ENCODE results near the gene LPAR5. TPM values are rescaled to one million over a fixed set of nuclear protein-coding genes. Genes with fewer than 3 reads are reported as not detected.

Gene LPAR5
- total RNA-seq, 1 experiment from 2014 or later: 0.20 TPM

DNA sequence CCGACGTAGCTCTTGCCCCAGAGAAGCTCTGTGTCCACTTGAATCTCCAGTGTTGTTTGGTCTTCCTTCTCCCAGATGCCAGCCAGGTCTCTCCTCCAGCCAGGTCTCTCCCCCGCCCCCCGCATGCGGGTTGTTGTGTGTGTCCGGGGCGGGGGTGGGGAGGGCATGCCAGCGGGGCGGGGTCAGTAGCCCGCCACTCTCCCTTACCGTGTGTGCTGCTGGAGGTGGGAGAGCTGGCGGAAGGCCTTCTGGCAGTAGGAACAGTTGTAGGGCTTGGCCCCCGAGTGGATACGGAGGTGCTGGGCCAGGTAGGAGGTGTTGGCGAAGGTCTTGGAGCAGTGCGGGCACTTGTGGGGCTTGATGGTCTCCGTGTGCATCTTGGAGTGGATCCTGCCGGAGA is 36.4 kb upstream of the LPAR5 start:
- Mint-ChIP-seq H3K27ac (no peak overlapping the region), H3K36me3 (peaks cover 83% of the 10 kb centered on the region), H3K4me1 (no peaks in the 10 kb centered on the region), H3K4me3 (no peak overlapping the region), H3K27me3 (ENCODE audit: low read depth) (no peaks in the 10 kb centered on the region), H3K9me3 (no peaks in the 10 kb centered on the region)
- CTCF ChIA-PET: interaction anchor here (2.0 kb wide), 1 partner anchor 12 kb away, joined by 6 read pairs; no protein-coding TSS in a partner anchor
- DNase-seq (ENCODE audit: low spot score): no peak
- ATAC-seq: no peak
- POLR2A ChIA-PET: interaction anchor here (0.6 kb wide), 1 partner anchor 17 kb away, joined by 3 read pairs; the partner anchor contains the start of gene ZNF384
- TF ChIP-seq, protein P1, sequence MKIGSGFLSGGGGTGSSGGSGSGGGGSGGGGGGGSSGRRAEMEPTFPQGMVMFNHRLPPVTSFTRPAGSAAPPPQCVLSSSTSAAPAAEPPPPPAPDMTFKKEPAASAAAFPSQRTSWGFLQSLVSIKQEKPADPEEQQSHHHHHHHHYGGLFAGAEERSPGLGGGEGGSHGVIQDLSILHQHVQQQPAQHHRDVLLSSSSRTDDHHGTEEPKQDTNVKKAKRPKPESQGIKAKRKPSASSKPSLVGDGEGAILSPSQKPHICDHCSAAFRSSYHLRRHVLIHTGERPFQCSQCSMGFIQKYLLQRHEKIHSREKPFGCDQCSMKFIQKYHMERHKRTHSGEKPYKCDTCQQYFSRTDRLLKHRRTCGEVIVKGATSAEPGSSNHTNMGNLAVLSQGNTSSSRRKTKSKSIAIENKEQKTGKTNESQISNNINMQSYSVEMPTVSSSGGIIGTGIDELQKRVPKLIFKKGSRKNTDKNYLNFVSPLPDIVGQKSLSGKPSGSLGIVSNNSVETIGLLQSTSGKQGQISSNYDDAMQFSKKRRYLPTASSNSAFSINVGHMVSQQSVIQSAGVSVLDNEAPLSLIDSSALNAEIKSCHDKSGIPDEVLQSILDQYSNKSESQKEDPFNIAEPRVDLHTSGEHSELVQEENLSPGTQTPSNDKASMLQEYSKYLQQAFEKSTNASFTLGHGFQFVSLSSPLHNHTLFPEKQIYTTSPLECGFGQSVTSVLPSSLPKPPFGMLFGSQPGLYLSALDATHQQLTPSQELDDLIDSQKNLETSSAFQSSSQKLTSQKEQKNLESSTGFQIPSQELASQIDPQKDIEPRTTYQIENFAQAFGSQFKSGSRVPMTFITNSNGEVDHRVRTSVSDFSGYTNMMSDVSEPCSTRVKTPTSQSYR (CRISPR knock-in tag; IDR thresholded peaks at IDR 0.05): no peak
- TF ChIP-seq, protein P2, sequence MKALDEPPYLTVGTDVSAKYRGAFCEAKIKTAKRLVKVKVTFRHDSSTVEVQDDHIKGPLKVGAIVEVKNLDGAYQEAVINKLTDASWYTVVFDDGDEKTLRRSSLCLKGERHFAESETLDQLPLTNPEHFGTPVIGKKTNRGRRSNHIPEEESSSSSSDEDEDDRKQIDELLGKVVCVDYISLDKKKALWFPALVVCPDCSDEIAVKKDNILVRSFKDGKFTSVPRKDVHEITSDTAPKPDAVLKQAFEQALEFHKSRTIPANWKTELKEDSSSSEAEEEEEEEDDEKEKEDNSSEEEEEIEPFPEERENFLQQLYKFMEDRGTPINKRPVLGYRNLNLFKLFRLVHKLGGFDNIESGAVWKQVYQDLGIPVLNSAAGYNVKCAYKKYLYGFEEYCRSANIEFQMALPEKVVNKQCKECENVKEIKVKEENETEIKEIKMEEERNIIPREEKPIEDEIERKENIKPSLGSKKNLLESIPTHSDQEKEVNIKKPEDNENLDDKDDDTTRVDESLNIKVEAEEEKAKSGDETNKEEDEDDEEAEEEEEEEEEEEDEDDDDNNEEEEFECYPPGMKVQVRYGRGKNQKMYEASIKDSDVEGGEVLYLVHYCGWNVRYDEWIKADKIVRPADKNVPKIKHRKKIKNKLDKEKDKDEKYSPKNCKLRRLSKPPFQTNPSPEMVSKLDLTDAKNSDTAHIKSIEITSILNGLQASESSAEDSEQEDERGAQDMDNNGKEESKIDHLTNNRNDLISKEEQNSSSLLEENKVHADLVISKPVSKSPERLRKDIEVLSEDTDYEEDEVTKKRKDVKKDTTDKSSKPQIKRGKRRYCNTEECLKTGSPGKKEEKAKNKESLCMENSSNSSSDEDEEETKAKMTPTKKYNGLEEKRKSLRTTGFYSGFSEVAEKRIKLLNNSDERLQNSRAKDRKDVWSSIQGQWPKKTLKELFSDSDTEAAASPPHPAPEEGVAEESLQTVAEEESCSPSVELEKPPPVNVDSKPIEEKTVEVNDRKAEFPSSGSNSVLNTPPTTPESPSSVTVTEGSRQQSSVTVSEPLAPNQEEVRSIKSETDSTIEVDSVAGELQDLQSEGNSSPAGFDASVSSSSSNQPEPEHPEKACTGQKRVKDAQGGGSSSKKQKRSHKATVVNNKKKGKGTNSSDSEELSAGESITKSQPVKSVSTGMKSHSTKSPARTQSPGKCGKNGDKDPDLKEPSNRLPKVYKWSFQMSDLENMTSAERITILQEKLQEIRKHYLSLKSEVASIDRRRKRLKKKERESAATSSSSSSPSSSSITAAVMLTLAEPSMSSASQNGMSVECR (CRISPR knock-in tag; IDR thresholded peaks at IDR 0.05; ENCODE audit: borderline replicate concordance): no peak
- TF ChIP-seq SP1 (CRISPR knock-in tag; conservative IDR thresholded peaks at IDR 0.05) (no peak), NFYB (CRISPR knock-in tag; conservative IDR thresholded peaks at IDR 0.05; ENCODE audit: low read depth) (no peak), ZNF423 (CRISPR knock-in tag; IDR thresholded peaks at IDR 0.05) (no peak), ELF4 (CRISPR knock-in tag; IDR thresholded peaks at IDR 0.05; ENCODE audit: low read depth) (no peak), ZNF416 (CRISPR knock-in tag; IDR thresholded peaks at IDR 0.05) (no peak)
- TF ChIP-seq, protein P3, sequence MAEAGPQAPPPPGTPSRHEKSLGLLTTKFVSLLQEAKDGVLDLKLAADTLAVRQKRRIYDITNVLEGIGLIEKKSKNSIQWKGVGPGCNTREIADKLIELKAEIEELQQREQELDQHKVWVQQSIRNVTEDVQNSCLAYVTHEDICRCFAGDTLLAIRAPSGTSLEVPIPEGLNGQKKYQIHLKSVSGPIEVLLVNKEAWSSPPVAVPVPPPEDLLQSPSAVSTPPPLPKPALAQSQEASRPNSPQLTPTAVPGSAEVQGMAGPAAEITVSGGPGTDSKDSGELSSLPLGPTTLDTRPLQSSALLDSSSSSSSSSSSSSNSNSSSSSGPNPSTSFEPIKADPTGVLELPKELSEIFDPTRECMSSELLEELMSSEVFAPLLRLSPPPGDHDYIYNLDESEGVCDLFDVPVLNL (CRISPR knock-in tag; IDR thresholded peaks at IDR 0.05; ENCODE audit: borderline replicate concordance, low read depth): no peak
- TF ChIP-seq, protein P4, sequence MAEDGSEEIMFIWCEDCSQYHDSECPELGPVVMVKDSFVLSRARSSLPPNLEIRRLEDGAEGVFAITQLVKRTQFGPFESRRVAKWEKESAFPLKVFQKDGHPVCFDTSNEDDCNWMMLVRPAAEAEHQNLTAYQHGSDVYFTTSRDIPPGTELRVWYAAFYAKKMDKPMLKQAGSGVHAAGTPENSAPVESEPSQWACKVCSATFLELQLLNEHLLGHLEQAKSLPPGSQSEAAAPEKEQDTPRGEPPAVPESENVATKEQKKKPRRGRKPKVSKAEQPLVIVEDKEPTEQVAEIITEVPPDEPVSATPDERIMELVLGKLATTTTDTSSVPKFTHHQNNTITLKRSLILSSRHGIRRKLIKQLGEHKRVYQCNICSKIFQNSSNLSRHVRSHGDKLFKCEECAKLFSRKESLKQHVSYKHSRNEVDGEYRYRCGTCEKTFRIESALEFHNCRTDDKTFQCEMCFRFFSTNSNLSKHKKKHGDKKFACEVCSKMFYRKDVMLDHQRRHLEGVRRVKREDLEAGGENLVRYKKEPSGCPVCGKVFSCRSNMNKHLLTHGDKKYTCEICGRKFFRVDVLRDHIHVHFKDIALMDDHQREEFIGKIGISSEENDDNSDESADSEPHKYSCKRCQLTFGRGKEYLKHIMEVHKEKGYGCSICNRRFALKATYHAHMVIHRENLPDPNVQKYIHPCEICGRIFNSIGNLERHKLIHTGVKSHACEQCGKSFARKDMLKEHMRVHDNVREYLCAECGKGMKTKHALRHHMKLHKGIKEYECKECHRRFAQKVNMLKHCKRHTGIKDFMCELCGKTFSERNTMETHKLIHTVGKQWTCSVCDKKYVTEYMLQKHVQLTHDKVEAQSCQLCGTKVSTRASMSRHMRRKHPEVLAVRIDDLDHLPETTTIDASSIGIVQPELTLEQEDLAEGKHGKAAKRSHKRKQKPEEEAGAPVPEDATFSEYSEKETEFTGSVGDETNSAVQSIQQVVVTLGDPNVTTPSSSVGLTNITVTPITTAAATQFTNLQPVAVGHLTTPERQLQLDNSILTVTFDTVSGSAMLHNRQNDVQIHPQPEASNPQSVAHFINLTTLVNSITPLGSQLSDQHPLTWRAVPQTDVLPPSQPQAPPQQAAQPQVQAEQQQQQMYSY (CRISPR knock-in tag; IDR thresholded peaks at IDR 0.05): no peak

DNA sequence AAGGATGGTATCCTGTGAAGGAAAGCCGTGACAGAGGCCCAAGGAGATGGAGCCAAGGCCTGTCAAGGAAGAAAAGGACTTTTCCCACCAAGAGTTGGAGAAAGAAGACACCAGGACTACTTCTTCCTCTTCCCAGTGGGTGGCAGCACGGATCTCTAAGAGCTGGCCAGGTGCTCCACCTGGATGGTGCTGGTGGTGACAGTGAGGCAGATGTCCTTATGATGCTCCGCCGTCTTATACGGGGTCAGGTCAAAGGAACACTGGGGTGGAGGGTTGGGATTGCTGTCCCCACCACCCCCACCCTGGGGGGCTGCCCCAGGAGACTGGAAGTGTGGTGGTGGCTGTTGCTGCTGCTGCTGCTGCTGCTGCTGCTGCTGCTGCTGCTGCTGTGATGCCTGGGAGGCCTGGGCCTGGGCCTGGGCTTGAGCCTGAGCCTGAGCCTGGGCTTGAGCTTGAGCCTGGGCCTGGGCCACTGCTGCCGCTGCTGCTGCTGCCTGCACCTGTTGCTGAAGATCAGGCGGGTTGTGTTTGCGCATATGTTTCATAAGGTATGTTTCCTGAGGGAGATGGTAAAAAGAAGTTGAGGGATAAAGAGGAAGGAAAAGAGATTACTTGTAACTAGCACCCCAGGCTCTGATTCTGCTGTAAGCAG is 31.9 kb upstream of the LPAR5 start:
- Mint-ChIP-seq H3K27ac (no peak overlapping the region), H3K27me3 (ENCODE audit: low read depth) (no peaks in the 10 kb centered on the region; the same call in 1 of the 2 replicates), H3K4me1 (no peaks in the 10 kb centered on the region; the same call in 1 of the 2 replicates), H3K9me3 (no peaks in the 10 kb centered on the region), H3K4me3 (no peak overlapping the region), H3K36me3 (peaks cover 50% of the 10 kb centered on the region)
- ChIA-PET CTCF (interaction anchor here (0.8 to 3.3 kb wide), 6 partner anchors 12 to 97 kb away, joined by 4 to 20 read pairs (median 6); partner anchors contain the start of gene ZNF384), POLR2A (interaction anchor here (0.6 to 1.0 kb wide), 2 partner anchors 21 to 119 kb away, joined by 3 to 5 read pairs; partner anchors contain the start of gene ZNF384)
- peak; percentile 26 for ATAC-seq
- DNase-seq (ENCODE audit: low spot score): peak; percentile 22
- TF ChIP-seq SMAD3 (CRISPR knock-in tag; IDR thresholded peaks at IDR 0.05; ENCODE audit: borderline replicate concordance): no peak
- no peak for TF ChIP-seq TEAD4 (CRISPR knock-in tag; IDR thresholded peaks at IDR 0.05)
- no peak for TF ChIP-seq JAZF1 (CRISPR knock-in tag; IDR thresholded peaks at IDR 0.05)
- TF ChIP-seq, protein P5, sequence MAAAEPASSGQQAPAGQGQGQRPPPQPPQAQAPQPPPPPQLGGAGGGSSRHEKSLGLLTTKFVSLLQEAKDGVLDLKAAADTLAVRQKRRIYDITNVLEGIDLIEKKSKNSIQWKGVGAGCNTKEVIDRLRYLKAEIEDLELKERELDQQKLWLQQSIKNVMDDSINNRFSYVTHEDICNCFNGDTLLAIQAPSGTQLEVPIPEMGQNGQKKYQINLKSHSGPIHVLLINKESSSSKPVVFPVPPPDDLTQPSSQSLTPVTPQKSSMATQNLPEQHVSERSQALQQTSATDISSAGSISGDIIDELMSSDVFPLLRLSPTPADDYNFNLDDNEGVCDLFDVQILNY (CRISPR knock-in tag; IDR thresholded peaks at IDR 0.05): no peak
- no peak for TF ChIP-seq RORB (CRISPR knock-in tag; IDR thresholded peaks at IDR 0.05)
- TF ChIP-seq, protein P6, sequence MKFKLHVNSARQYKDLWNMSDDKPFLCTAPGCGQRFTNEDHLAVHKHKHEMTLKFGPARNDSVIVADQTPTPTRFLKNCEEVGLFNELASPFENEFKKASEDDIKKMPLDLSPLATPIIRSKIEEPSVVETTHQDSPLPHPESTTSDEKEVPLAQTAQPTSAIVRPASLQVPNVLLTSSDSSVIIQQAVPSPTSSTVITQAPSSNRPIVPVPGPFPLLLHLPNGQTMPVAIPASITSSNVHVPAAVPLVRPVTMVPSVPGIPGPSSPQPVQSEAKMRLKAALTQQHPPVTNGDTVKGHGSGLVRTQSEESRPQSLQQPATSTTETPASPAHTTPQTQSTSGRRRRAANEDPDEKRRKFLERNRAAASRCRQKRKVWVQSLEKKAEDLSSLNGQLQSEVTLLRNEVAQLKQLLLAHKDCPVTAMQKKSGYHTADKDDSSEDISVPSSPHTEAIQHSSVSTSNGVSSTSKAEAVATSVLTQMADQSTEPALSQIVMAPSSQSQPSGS (CRISPR knock-in tag; IDR thresholded peaks at IDR 0.05; ENCODE audit: borderline replicate concordance, low read depth): no peak
- TF ChIP-seq CREM (CRISPR knock-in tag; IDR thresholded peaks at IDR 0.05): no peak
- TF ChIP-seq ZNF232 (CRISPR knock-in tag; IDR thresholded peaks at IDR 0.05): no peak
- TF ChIP-seq HMGA2 (CRISPR knock-in tag; IDR thresholded peaks at IDR 0.05): no peak
- TF ChIP-seq, protein P7, sequence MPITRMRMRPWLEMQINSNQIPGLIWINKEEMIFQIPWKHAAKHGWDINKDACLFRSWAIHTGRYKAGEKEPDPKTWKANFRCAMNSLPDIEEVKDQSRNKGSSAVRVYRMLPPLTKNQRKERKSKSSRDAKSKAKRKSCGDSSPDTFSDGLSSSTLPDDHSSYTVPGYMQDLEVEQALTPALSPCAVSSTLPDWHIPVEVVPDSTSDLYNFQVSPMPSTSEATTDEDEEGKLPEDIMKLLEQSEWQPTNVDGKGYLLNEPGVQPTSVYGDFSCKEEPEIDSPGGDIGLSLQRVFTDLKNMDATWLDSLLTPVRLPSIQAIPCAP (CRISPR knock-in tag; IDR thresholded peaks at IDR 0.05): no peak

Measured in WTC11 (cell line).